SK-N-DZ (cell line): ENCODE results near the gene TSHZ1.
"Not testable (repeated sequence)": the region's sequence is repeated elsewhere in the genome, so short reads cannot be mapped to it uniquely, and the experiment has no call there.

Experiments used
- DNase-seq: peaks from one replicate; pipeline ENCODE4 v3.0.0-alpha.2; 2015; ENCODE audit warnings: low spot score

Gene TSHZ1

GRCh38 chr18:75183973-75184493 lies 26.6 kb upstream of the TSHZ1 start:
- no peak for DNase-seq

DNA sequence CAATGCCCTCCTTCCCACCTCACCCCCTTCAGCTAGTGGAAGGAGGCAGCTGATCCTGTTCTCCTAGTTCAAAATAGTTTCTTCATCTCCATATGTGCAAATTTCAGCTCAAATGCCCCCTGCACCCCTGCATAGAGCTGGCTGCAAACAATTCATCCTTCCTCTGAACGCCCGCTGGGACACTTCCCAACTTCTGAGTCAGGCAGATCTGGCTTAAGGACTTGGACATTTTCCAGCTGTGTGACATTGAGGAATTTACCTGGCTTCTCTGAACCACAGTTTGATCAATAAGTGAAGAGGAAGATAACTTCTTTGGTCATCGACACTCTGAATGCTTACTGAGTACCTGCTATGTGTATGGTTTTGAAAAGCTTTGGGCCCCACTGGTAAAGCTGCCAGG lies 25.1 kb upstream of the TSHZ1 start:
- DNase-seq: no peak

GRCh38 chr18:75187702-75188101 lies 22.9 kb upstream of the TSHZ1 start:
- DNase-seq: not testable (repeated sequence)

DNA sequence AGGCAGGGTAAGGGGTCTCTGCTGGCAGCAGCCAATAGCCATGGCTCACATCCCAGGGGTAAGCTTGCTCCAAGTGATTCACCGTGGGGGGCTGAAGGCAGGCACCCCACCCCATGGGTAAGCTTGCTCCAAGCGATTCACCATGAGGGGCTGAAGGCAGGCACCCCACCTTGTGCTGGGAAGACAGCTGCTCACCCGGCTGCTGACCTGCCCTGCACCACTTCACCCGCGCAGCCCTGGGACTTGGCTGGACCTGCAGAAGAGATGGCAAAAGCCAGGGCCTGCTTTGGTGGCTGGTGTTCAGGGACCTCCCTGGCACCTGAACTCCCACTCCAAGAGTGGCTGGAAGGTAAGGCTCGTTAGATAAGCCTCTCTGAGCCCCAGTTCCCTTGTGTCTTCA lies 20.9 kb upstream of the TSHZ1 start:
- no peak for DNase-seq

DNA sequence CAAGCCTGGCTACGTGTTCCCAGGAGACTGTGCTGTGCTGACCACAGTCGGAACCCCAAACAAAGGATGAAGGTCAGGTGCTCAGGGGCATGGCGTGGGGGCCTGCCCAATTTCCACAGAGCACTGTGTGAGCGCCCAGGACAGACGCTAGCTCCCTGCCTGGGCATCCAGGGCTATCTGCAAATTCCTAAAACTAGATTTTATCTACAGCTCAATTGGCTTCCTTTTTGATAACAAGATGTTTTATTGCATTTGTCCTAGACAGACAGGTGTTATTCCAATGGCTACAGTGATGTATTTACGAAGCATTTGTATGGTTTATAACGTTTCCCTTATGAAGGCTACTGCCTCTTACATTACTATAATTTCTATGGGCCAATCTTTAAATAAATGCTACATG lies 17.7 kb upstream of the TSHZ1 start:
- no peak for DNase-seq

DNA sequence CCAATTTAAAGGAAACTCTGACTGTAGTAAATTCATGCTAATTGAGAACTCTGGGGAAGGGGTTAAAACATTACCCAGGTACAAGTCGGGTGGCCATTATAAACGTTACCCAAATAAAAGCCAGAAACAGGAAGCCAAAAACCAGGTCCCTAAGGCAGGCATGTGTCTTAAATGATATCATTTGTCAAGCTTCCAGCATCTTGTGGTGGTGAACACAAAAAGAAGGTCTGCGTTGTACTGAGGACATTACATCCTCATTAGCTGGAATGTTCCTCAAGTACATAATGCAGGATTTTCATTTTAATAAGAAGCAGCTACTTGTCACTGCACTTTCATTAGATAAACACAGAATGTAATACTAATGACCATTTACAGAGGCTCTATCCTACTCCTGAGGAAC lies 12.6 kb upstream of the TSHZ1 start:
- DNase-seq: no peak

GRCh38 chr18:75199327-75199726 lies 11.3 kb upstream of the TSHZ1 start:
- DNase-seq: no peak

DNA sequence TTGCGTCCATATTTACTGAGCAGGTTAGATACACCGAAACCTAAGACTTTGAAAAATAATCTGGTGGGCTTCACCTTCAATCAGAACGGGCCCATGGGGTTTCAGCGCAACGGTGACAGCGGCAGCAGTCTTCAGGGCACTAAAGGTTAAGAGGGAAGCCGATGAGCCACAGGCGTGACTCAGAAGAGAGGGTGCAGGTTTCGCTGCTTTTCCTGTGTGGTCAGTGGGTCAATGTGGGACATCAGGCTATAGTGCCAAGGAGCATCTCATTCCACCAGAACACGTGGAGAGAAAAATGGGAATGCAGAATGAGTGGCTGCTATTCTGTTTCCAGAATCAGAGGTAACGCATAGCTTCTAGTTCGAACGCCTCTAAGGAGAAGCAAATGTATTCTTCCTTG lies 10.5 kb upstream of the TSHZ1 start:
- no peak for DNase-seq

DNA sequence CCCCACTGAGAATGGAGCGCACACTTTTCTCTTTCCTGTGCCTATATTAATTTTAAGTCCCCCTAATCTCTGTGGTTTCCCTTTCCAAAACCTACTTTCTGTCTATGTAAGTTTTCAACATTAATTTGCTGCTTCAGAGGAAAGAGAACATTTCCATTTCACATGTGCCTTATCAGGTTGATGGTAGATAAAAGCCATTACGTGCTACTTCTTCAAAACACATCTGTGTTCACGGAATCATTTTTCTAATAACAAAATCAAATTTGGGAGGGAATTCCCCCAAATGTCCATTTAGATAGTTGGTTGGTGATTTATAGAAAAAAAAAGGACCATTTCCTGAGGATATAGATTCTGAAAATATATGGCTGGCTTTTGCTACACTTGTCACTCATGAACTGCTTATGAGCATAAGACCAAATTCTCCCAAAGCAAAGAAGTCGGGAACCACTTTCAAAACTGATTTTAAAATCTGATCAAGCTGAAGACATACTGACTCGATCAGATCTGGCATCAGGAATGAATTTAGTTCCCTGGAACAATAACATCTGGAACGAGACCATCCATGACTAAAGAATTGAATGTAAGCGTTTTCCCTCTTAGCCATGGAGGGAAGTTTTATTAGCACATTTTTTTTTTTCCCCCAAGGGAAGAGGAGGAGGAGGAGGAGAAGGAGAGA lies 9.9 kb upstream of the TSHZ1 start:
- DNase-seq: no peak

DNA sequence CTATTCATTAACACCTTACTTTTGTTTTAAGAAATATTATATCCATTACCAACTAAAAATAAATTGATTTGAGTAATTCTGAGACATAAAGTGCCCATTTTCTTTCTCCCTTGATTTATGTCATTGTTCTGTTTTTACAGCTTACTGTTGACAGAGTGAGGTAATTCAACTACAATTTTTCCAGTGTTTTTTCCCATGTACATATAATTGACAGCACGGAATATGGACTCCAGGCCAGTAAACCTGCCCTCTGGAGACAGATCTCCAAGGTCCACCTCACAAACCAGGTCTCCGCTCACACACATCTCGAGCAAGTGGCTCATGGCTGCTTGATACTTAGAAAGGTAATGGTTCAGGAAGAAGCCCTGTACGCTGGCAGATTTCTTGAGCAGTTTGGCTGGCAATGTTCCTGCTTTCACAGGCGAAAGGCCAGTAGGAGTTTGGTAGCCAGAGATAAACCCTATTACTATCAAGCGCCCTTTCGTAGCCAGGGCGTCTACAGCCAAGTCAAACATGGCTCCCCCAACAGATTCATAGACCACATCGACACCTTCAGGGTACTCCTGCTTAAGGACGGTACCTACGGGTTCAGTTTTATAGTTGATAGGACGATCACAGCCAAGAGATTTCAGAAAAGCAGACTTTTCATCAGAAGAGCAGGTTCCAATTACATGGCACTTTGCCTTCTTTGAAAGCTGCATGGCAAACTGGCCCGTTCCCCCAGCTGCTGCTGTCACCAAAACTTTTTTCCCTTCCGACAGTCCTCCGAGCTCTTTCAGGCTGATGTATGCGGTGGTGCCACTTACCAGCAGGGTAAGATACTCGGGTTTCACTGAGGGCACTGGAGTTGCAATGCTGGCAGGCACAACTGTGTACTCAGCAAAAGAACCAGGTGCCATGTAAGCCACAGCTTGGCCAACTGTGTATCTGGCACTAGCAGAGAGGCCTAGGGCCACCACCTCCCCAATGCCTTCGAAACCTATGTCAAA lies 9.0 kb upstream of the TSHZ1 start:
- DNase-seq: no peak

- no peak for DNase-seq
Measured at GRCh38 chr18:75202696-75203365, 7.8 kb upstream of the TSHZ1 start.

GRCh38 chr18:75203416-75204268 lies 7.0 kb upstream of the TSHZ1 start:
- no peak for DNase-seq

- no peak for DNase-seq
Measured at GRCh38 chr18:75204269-75204731, 6.3 kb upstream of the TSHZ1 start.

DNA sequence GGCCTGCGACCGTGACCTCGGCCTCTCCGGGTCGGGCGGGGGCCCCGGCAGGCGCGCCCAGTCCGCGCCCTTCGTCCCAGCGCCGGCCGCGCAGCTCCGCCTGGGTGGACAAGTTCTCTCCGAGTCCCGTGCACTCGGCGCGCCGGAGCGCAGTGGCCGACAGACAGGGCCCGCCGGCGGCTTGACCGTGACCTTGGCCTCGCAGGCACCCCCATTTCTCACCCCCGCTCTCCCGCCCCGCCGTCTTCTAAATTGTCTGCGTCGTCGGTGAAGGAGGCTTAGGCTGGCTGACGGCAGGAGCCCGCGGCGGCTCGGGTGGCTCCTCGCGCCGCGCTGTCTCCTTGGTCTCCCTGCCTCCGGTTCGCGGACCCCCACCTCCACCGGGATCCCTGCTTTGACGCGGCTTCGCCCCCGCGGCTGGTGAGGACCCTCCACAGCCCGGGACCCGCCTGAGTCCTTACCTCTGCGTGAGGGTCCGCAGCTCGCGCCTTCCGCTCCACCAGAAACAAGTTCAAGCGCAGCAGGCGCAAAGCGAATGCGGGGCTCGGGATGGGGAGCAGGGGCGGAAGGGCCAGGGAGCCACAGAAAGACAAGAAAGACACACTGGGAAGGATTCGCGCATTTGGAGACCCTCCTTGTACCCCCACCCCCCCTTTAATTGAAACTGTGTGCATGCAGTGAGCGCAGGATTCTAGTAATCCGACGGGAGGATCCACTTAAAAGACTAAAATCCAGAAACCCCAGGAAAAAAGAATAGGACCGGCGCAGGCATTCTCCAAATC lies 5.7 kb upstream of the TSHZ1 start:
- DNase-seq: no peak

DNA sequence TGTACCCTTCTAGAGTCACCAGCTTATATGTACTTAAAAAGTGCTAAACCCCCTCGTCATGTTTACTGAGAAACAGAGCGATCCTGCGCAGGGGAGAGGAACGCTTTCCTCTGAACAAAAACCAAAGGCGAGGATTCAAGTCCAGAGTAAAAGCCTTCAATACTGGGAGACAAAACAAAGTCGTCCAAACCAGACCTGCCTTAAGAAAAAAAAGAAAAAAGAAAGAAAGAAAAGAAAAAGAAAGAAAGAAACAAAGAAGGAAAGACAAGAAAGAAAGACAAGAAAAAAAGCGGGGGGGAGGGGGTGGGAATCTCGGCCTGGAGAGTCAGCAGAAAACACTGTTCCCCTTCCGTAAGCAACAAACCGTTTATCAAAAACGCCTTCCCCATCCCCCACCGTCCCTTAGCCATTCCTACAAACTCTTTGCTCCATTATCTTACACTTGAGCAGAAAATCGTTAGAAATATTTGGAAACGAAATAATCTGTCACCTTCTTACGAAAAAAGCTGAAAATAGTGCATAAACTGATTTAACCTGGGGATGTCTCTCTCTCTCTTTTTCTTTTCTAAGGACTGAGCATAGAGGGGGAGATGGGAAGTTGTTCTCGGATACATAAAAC lies 5.0 kb upstream of the TSHZ1 start:
- DNase-seq: no peak

DNA sequence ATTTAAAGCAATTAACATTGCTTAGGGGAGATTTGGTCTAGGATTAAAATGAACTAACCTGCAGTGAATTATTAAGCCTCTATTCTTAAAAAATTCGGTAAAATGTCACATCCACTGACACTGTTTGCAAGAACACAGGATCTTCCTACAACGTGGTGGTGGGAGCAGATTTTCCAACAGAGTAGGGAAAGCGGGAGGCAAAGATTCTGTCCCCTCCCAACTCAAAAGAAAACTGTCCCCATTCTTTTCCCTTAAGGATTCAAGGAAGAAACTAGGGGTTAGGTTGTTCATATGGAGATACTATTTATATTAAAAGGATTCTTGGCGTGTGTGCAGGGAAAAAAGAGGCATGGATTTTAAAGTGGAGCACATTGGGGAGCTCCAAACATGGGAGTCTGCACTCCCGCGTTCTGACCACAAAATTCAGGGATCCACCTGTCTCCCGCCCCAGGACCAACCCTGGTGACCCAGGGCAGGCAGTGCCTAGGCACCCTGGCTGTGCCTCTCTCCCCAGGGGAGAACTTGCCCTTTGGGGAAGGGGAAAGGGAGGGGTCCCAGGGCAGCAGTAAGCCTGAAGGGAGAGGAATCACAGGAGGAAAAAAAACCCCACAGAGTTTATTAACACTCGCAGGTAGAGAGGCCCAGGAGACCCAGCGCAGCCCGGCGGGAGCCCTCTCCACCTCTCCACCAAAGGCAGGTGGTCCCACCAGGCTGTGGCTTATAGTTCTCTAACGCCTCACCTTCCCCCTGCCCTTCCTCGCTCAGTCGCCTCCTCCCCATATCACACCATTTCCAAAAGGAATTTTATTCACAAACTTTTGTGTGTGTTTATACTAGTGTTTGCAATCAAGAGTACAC lies 3.9 kb upstream of the TSHZ1 start:
- no peak for DNase-seq

DNA sequence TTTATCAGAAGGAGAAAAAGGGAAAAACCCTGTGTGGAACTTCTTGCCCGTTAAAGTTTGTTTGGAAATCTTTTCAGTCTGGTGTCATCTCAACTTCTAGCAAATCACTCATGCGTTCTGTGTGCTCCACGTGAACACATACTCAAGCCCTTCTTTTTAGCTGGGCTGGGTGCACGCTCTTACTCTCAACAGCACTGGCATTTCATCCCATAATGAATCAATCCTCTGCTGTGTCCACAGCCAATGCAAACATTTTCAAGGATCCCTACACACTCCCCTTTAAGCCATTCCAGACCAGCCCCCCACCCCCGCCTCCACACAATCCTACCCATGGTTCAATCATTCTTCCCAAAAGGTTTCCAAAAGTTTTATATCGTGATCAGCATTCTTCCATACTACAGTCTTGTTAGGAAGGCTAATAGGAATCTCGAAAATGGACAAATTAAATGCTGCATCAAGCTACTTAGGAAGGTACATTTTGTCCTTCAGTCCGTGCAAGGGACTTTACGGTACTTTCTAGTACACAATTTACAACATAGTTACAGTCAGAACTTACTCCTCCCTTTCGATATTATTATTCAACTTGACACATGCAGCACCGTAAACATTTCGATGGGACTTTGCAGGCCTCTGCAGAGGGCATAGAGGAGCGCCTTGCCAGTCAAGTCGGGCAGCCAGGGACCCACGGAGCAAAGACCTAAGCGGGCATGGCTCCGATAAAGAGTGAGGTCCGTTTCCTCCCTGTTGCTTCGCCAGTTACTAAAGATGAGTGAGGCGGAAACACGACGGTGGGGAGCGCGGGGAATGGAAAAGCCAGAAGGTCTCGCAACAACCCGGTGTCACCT lies 3.1 kb upstream of the TSHZ1 start:
- DNase-seq: no peak
